ENCODE results near the gene TTC8. TPM values are rescaled to one million over a fixed set of nuclear protein-coding genes. Genes with fewer than 3 reads are reported as not detected.

The TTC8 gene
- total RNA-seq, 2 donors from 2014 or later: 17.0 to 26.8 TPM

DNA sequence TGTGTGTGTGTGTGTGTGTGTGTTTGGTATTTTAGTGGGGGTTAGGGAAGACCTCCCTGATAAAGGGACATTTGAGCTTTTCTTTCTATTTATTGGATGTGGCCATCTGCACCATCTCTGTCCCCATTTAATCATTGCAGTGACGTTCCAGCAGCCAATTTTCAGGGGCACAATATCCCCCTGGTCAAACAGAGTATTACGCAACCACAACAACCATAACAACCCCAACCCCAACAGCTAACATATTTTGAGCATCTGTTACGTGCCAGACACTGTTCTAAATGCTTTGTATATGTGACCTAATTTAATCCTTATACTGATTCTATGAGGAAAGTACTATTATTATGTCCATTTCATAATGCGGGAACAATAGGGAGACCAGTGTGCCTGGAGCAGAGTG lies 87.4 kb downstream of the TTC8 start:
- no peak for DNase-seq (ENCODE audit: low spot score)
- intact Hi-C loops (cut with DNase I): no loop called here

DNA sequence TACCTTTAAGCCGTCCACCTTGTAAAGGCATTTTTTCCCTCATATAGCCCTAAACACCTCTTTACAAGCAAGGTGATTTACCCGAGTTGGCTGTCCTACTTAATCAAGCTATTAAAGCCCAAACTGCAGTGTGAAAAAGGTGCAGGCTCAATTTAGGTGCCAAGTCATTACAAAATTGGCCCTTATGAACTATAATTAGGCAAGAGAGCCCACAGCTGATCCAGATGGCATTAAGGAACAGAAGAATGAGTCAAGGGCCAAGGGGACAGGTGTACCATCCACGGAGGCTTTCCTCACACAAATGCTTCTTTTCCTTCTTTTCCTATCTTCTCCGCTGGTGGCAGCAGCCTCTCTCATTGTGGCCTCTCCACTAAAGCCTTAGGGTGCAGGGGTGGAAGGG lies 90.5 kb downstream of the TTC8 start:
- DNase-seq (ENCODE audit: low spot score): no peak
- intact Hi-C loops (cut with DNase I): no loop called here

DNA sequence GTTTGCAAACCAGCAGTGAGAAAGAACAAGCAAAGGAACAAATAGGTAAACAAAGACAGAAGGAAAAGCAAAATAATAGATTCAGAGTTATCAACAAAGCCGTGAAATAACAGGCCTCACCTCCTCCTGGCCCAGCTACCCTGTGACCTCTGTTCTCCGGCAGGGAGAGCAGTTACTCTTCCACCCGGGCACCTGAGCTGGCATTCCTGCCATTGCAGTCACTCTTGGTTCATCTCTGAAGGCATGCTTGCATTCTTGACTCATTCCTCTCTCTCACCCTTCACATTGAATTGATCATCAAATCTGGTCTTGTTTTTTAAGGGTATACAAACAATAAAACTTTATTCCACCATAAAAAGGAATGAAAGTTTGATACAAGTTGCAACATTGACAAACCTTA lies 95.1 kb downstream of the TTC8 start:
- no peak for DNase-seq (ENCODE audit: low spot score)
- intact Hi-C loops (cut with DNase I): no loop called here

Other genes starting within 250 kb of the TTC8 start
- gene EML5, start 31.7 kb upstream of the TTC8 start, total RNA-seq: 1 to 10 TPM; 1.1 to 1.4 TPM